H9 (cell line): ENCODE results near the gene RNF40. TPM values are rescaled to one million over a fixed set of nuclear protein-coding genes. Genes with fewer than 3 reads are reported as not detected.

Source experiments
- DNase-seq: peaks from one replicate; pipeline ENCODE4 v3.0.0-alpha.2; 2017
- H2AFZ ChIP-seq: one replicate; pipeline ENCODE4 v1.6.1; 2013; ENCODE audit warnings: mild to moderate bottlenecking, low read length, control low read depth, moderate library complexity
- H2AK5ac ChIP-seq: 2 replicates; pipeline ENCODE4 v1.6.1; 2013; ENCODE audit warnings: low read length, control low read depth, mixed read lengths; ENCODE audit not compliant: insufficient read length
- H2BK120ac ChIP-seq: one replicate; pipeline ENCODE4 v1.6.1; 2013; ENCODE audit warnings: low read depth, mild to moderate bottlenecking, low read length, control low read depth, inconsistent platforms; ENCODE audit not compliant: poor library complexity, severe bottlenecking
- H2BK12ac ChIP-seq: 2 replicates; pipeline ENCODE4 v1.6.1; 2013; ENCODE audit warnings: low read length, control low read depth, mixed read lengths, low read depth; ENCODE audit not compliant: insufficient read length
- H2BK15ac ChIP-seq: 2 replicates; pipeline ENCODE4 v1.6.1; 2013; ENCODE audit warnings: low read depth, low read length, control low read depth
- H2BK20ac ChIP-seq: one replicate; pipeline ENCODE4 v1.6.1; 2013; ENCODE audit warnings: low read depth, mild to moderate bottlenecking, low read length, control low read depth, inconsistent platforms; ENCODE audit not compliant: poor library complexity, severe bottlenecking
- H2BK5ac ChIP-seq: 2 replicates; pipeline ENCODE4 v1.6.1; 2013; ENCODE audit warnings: low read length, control low read depth, mixed read lengths; ENCODE audit not compliant: insufficient read length
- H3K14ac ChIP-seq: 2 replicates; pipeline ENCODE4 v1.6.1; 2013; ENCODE audit warnings: low read length, control low read depth; ENCODE audit not compliant: insufficient read depth
- H3K18ac ChIP-seq: 2 replicates; pipeline ENCODE4 v1.6.1; 2013; ENCODE audit warnings: low read depth, mild to moderate bottlenecking, mixed read lengths, low read length, control low read depth; ENCODE audit not compliant: insufficient read length
- H3K23ac ChIP-seq: 2 replicates; pipeline ENCODE4 v1.6.1; 2013; ENCODE audit warnings: low read length, control low read depth, mixed read lengths, low read depth; ENCODE audit not compliant: insufficient read length
- H3K23me2 ChIP-seq: 2 replicates; pipeline ENCODE4 v1.6.1; 2013; ENCODE audit warnings: low read depth, mild to moderate bottlenecking, mixed read lengths, low read length, control low read depth; ENCODE audit not compliant: insufficient read length, poor library complexity, severe bottlenecking
- H3K27ac ChIP-seq: 2 replicates; pipeline ENCODE4 v1.5.1; 2013; ENCODE audit warnings: low read length, control low read depth, mixed read lengths, low read depth; ENCODE audit not compliant: insufficient read length
- H3K27me3 ChIP-seq: 2 replicates; pipeline ENCODE4 v1.6.1; 2013; ENCODE audit warnings: low read length, control low read depth, inconsistent platforms; ENCODE audit not compliant: insufficient read depth
- H3K4ac ChIP-seq: 2 replicates; pipeline ENCODE4 v1.6.1; 2013; ENCODE audit warnings: low read depth, mild to moderate bottlenecking, control low read depth, inconsistent platforms, low read length, moderate library complexity
- H3K4me1 ChIP-seq: 2 replicates; pipeline ENCODE4 v1.6.1; 2013; ENCODE audit warnings: low read length, control low read depth, inconsistent platforms; ENCODE audit not compliant: insufficient read depth
- H3K4me2 ChIP-seq: 2 replicates; pipeline ENCODE4 v1.6.1; 2013; ENCODE audit warnings: low read length, control low read depth, mixed read lengths; ENCODE audit not compliant: insufficient read length, insufficient read depth
- H3K56ac ChIP-seq: 2 replicates; pipeline ENCODE4 v1.6.1; 2013; ENCODE audit warnings: low read depth, mild to moderate bottlenecking, mixed read lengths, low read length, control low read depth; ENCODE audit not compliant: insufficient read length
- H3K79me1 ChIP-seq: 2 replicates; pipeline ENCODE4 v1.6.1; 2013; ENCODE audit warnings: low read depth, mild to moderate bottlenecking, moderate library complexity, low read length, control low read depth, inconsistent platforms; ENCODE audit not compliant: insufficient read depth, poor library complexity, severe bottlenecking
- H3K79me2 ChIP-seq: 2 replicates; pipeline ENCODE4 v1.6.1; 2013; ENCODE audit warnings: low read length, control low read depth, inconsistent platforms; ENCODE audit not compliant: insufficient read depth
- H3K9ac ChIP-seq: 2 replicates; pipeline ENCODE4 v1.6.1; 2013; ENCODE audit warnings: low read length, control low read depth, mixed read lengths; ENCODE audit not compliant: insufficient read length; ENCODE audit errors: extremely low read depth
- H3K9me3 ChIP-seq: one replicate; pipeline ENCODE4 v1.6.1; 2013; ENCODE audit warnings: low read depth, low read length, inconsistent platforms; ENCODE audit not compliant: control insufficient read depth
- H3T11ph ChIP-seq: one replicate; pipeline ENCODE4 v1.6.1; 2013; ENCODE audit warnings: mild to moderate bottlenecking, low read length, control low read depth, inconsistent platforms
- H4K20me1 ChIP-seq: one replicate; pipeline ENCODE4 v1.6.1; 2013; ENCODE audit not compliant: control insufficient read depth, insufficient read length, insufficient read depth
- H4K5ac ChIP-seq: 2 replicates; pipeline ENCODE4 v1.6.1; 2013; ENCODE audit warnings: low read depth, mild to moderate bottlenecking, mixed read lengths, low read length, control low read depth; ENCODE audit not compliant: insufficient read length
- H4K8ac ChIP-seq: replicated peaks from 2 replicates; pipeline ENCODE4 v1.6.1; 2013; ENCODE audit warnings: low read length, control low read depth, mixed read lengths, low read depth; ENCODE audit not compliant: insufficient read length
- H4K91ac ChIP-seq: 2 replicates; pipeline ENCODE4 v1.6.1; 2013; ENCODE audit warnings: low read depth, mild to moderate bottlenecking, moderate library complexity, mixed read lengths, low read length, control low read depth; ENCODE audit not compliant: insufficient read length
- H3K27ac Mint-ChIP-seq, 3 experiments: 2 replicates in 2 of 3; 3 replicates in 1 of 3; pipeline ENCODE4 v1.8.0; 2020 to 2021; ENCODE audit warnings: mixed read lengths in 3 of 3, mild to moderate bottlenecking in 1 of 3, moderate library complexity in 1 of 3
- H3K27me3 Mint-ChIP-seq: 2 replicates; pipeline ENCODE4 v1.8.0; 2021; ENCODE audit warnings: low read depth, mild to moderate bottlenecking, moderate library complexity, mixed read lengths
- H3K36me3 Mint-ChIP-seq, 3 experiments: 2 replicates in 2 of 3; 3 replicates in 1 of 3; pipeline ENCODE4 v1.8.0; 2020 to 2021; ENCODE audit warnings: low read depth in 3 of 3, mixed read lengths in 3 of 3; ENCODE audit not compliant: insufficient read depth in 1 of 3
- H3K4me1 Mint-ChIP-seq, 2 experiments: 2 replicates each; pipeline ENCODE4 v1.8.0; 2020; ENCODE audit warnings: mixed read lengths in 2 of 2
- H3K4me3 Mint-ChIP-seq, 2 experiments: 2 replicates in 1 of 2; 3 replicates in 1 of 2; pipeline ENCODE4 v1.8.0; 2020 to 2021; ENCODE audit warnings: mild to moderate bottlenecking in 2 of 2, mixed read lengths in 2 of 2, moderate library complexity in 1 of 2
- H3K9me3 Mint-ChIP-seq, 2 experiments: 2 replicates in 1 of 2; 3 replicates in 1 of 2; pipeline ENCODE4 v1.8.0; 2020; ENCODE audit warnings: mild to moderate bottlenecking in 2 of 2, mixed read lengths in 2 of 2, moderate library complexity in 1 of 2
- CTCF ChIP-seq: fragments of 200-600 bp; sonication (generic); conservative IDR thresholded peaks from 3 replicates; pipeline ENCODE4 v1.8.0; 2021; ENCODE audit warnings: antibody characterized with exemption, mild to moderate bottlenecking
- whole genome bisulfite sequencing: extraction: QIAGEN DNeasy Blood & Tissue Kit; methylation state at CpG from one replicate; pipeline ENCODE4 v1.1.7; 2013; ENCODE audit warnings: missing lambda C conversion rate, low lambda C conversion rate, mixed read lengths; ENCODE audit not compliant: insufficient read length; ENCODE audit errors: extremely low coverage; 5-methylcytosine and 5-hydroxymethylcytosine counted together
- total RNA-seq: library from RNA; stranded (reverse); gene quantifications from 2 replicates; pipeline ENCODE4 v1.2.1, GENCODE V29; 2021

RNF40 gene
- total RNA-seq, 1 experiment from 2014 or later = 103 TPM

GRCh38 chr16:30750201-30750600 lies 11.9 kb upstream of the RNF40 start:
- WGBS = no CpG with 5 or more reads among the region's 4 CpGs
- no peaks in the 10 kb centered on the region for H3K27me3 Mint-ChIP-seq
- no peak overlapping the region for H4K5ac ChIP-seq
- H3K4me1 ChIP-seq = no peaks in the 10 kb centered on the region
- H3K18ac ChIP-seq = no peak overlapping the region
- H3K27me3 ChIP-seq = no peaks in the 10 kb centered on the region
- H3K56ac ChIP-seq = no peak overlapping the region
- H2AFZ ChIP-seq = no peak overlapping the region
- H3K4me2 ChIP-seq = no peak overlapping the region
- H3K4me3 Mint-ChIP-seq = peak overlapping the region; percentile 97
- no peak overlapping the region for H3K27ac ChIP-seq
- H3K4ac ChIP-seq = no peak overlapping the region
- H2BK5ac ChIP-seq = no peak overlapping the region
- H3K4me1 Mint-ChIP-seq = peaks cover 7 to 16% of the 10 kb centered on the region in 2 experiments
- H3K9me3 ChIP-seq = no peaks in the 10 kb centered on the region
- no peak overlapping the region for H2BK12ac ChIP-seq
- peaks cover 6 to 47% (median 34%) of the 10 kb centered on the region in 3 experiments; a peak in 6 of 7 replicates for H3K36me3 Mint-ChIP-seq
- H3K27ac Mint-ChIP-seq = peak overlapping the region in 1 of 3 experiments; percentile 39; a peak in 1 of 7 replicates
- no peak overlapping the region for H2BK120ac ChIP-seq
- H3K23ac ChIP-seq = no peak overlapping the region
- H3K9me3 Mint-ChIP-seq = peaks cover 0 to 1% of the 10 kb centered on the region in 2 experiments; a peak in 1 of 5 replicates
- no peak for DNase-seq
- H4K20me1 ChIP-seq = no peaks in the 10 kb centered on the region
- peaks cover 4% of the 10 kb centered on the region; the same call in 1 of the 2 replicates for H3K79me2 ChIP-seq
- no peak overlapping the region for H3K14ac ChIP-seq
- H3K9ac ChIP-seq = no peak overlapping the region
- H4K91ac ChIP-seq = no peak overlapping the region
- H2BK15ac ChIP-seq = no peak overlapping the region
- peaks cover 2% of the 10 kb centered on the region for H3K79me1 ChIP-seq
- TF ChIP-seq CTCF = no peak
- no peak overlapping the region for H3T11ph ChIP-seq
- H4K8ac ChIP-seq = no peak overlapping the region
- no peak overlapping the region for H2AK5ac ChIP-seq
- H2BK20ac ChIP-seq = no peak overlapping the region
- H3K23me2 ChIP-seq = peaks cover 5% of the 10 kb centered on the region
